GM19023 (cell line): Measurements from ENCODE around the gene CXCL12.

Experiments used
- ATAC-seq: cut with Tn5 transposase; IDR thresholded peaks from one replicate; pipeline ENCODE4 v1.9.1; 2021; ENCODE audit warnings: mild to moderate bottlenecking, moderate library complexity; ENCODE audit not compliant: unreplicated experiment

Gene CXCL12

GRCh38 chr10:44339218-44339617 lies 45.7 kb downstream of the CXCL12 start:
- no peak for ATAC-seq

GRCh38 chr10:44337081-44337480 lies 47.8 kb downstream of the CXCL12 start:
- no peak for ATAC-seq

DNA sequence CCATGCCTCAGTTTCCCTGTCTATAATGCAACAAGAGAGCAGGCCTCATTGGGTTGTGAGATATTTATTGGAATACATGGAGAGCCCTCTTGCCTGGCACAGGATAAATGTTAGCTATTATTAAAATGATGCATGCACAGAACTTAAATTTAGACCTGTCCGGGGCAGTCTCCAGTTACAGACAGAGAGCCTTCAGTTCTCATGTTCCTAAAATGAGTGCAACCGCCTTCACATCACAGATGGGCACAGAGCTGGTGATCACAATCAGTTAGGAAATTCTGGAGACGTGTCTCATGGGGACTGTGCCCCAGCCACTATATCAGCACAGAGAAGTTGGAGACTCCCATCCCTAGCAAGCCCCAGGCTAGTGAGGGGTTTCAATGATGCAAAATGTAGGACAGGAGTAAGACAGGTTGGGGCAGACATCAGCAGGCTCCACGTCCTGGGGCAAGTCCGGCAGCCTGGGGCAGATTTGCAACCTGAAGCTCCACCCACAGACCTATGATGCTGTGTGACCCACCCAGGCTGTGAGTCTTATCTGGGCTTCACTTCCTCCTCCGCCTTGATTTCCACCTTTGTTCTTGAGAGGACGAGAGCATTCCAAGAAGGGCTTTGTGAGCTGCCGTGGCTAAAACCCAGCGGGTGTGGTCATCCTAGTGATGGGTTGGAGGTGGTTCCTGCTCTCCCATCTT lies 49.4 kb downstream of the CXCL12 start:
- ATAC-seq, result no peak

DNA sequence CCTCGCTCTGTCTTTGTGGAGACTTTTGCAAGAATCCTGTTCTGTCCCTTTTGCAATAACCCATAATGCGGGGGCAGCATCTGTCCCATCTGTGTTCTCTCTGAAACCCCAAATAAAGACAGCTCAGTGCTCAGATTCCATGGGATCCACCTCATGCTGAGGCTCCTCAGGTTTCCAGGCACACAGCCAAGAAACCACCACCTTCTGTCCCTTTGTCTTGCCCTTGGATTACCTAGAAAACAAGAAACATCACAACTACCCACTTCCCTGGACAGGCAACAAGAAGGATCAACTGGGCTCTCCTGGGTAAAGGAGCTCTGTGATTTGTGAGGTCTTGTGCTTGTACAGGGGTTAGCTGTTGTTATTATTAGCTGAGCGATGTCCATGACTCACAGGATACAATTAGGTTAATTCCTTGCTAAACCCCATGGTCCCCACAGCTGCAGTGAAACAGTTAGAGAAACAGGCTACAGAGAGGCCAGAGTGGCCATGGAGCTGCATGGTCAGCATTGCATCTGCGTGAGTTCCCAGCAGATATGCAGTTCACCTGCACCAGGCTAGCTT lies 50.2 kb downstream of the CXCL12 start:
- no peak for ATAC-seq

GRCh38 chr10:44334091-44334490 lies 50.8 kb downstream of the CXCL12 start:
- no peak for ATAC-seq

- no peak for ATAC-seq
Observed at GRCh38 chr10:44333511-44333910, 51.4 kb downstream of the CXCL12 start.

- ATAC-seq, result no peak
Observed at GRCh38 chr10:44332465-44332864, 52.4 kb downstream of the CXCL12 start.

GRCh38 chr10:44330431-44330830 lies 54.5 kb downstream of the CXCL12 start:
- no peak for ATAC-seq

DNA sequence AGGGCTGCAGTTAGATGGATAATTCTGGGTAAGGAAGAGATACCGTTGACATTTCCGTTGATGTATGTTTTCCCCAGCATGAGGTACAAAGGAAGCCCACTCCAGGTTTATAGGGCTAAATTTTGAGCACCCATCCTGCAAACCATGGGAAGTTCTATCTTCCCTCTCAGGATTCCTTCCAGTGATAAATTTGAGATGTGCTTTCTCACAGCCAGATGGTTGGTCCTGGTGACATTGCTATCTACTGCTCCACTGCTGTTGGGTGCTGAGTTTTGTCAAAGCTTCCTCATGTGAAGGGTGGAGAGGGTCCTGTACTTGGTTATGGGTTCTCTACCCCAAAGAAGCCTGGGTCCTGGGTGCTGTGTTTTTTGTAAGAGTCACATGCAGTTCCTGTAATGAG lies 57.4 kb downstream of the CXCL12 start:
- ATAC-seq, result no peak
